Measurements from ENCODE around the gene LIMK2. TPM values are rescaled to one million over a fixed set of nuclear protein-coding genes. Genes with fewer than 3 reads are reported as not detected.

The LIMK2 gene
- polyA plus RNA-seq, 1 donor from 2014 or later, result 44.2 TPM

DNA sequence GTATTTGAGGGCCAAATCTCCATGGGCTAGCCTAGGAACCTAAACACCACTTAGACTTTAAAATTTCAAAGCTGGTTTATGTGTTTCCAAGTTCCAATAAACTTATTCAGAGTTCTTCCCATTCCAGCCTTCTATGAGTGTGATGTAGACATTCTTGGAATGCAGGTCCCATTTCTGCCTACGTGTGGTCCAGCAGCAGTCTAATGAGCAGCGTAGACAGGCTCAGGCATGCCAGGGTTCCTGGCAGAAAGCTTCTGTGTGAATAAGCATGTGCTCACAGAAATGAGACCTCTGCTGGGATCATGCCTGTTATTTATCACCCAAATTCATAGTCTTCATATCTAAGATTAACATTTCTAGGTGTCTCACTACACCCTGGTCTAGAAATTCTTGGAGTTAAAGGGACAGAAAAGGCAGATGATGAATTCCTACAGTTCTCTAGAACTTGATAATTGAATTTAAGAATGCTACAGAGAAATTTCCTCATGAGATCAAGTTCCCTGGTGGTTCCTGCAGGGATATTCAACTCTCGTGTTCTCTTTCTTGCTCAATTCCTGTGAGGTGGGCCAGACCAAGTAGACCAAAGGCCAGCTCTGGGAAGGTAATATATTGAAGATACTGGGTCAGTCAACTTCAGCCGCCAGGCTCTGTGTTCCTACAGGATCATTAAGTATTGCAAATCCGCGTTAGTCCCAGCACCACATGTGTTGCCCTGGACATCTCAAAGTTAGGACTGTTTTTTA, 34.5 kb upstream of the LIMK2 start:
- no peaks in the 10 kb centered on the region for H3K79me2 ChIP-seq (replicated peaks; ENCODE audit: insufficient read depth, low read length)

GRCh38 chr22:31178859-31179258, 33.2 kb upstream of the LIMK2 start:
- no peak overlapping the region for H2AFZ ChIP-seq (ENCODE audit: low read depth, low read length)
- no peak overlapping the region for H3K4me2 ChIP-seq (ENCODE audit: low read length)
- H3K9ac ChIP-seq (ENCODE audit: low read length), result no peak overlapping the region
- no peaks in the 10 kb centered on the region for H3F3A ChIP-seq (ENCODE audit: insufficient read depth, low read length, poor library complexity, severe bottlenecking)
- no peaks in the 10 kb centered on the region for H3K79me2 ChIP-seq (replicated peaks; ENCODE audit: insufficient read depth, low read length)
- no peak for TF ChIP-seq POLR2AphosphoS5 (IDR thresholded peaks at IDR 0.05)
- TF ChIP-seq EP300 (conservative IDR thresholded peaks at IDR 0.05; ENCODE audit: poor library complexity, severe bottlenecking), result no peak
- TF ChIP-seq TAF1 (IDR thresholded peaks at IDR 0.05; ENCODE audit: low read depth), result no peak
- no peak for TF ChIP-seq EZH2 (IDR thresholded peaks at IDR 0.05; ENCODE audit: borderline replicate concordance, insufficient read depth, low read length, poor library complexity, severe bottlenecking)
- TF ChIP-seq MXI1 (conservative IDR thresholded peaks at IDR 0.05; ENCODE audit: poor library complexity, severe bottlenecking), result no peak
- TF ChIP-seq, protein P1, sequence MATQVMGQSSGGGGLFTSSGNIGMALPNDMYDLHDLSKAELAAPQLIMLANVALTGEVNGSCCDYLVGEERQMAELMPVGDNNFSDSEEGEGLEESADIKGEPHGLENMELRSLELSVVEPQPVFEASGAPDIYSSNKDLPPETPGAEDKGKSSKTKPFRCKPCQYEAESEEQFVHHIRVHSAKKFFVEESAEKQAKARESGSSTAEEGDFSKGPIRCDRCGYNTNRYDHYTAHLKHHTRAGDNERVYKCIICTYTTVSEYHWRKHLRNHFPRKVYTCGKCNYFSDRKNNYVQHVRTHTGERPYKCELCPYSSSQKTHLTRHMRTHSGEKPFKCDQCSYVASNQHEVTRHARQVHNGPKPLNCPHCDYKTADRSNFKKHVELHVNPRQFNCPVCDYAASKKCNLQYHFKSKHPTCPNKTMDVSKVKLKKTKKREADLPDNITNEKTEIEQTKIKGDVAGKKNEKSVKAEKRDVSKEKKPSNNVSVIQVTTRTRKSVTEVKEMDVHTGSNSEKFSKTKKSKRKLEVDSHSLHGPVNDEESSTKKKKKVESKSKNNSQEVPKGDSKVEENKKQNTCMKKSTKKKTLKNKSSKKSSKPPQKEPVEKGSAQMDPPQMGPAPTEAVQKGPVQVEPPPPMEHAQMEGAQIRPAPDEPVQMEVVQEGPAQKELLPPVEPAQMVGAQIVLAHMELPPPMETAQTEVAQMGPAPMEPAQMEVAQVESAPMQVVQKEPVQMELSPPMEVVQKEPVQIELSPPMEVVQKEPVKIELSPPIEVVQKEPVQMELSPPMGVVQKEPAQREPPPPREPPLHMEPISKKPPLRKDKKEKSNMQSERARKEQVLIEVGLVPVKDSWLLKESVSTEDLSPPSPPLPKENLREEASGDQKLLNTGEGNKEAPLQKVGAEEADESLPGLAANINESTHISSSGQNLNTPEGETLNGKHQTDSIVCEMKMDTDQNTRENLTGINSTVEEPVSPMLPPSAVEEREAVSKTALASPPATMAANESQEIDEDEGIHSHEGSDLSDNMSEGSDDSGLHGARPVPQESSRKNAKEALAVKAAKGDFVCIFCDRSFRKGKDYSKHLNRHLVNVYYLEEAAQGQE (IDR thresholded peaks at IDR 0.05; ENCODE audit: borderline replicate concordance), result no peak
- TF ChIP-seq, protein P2, sequence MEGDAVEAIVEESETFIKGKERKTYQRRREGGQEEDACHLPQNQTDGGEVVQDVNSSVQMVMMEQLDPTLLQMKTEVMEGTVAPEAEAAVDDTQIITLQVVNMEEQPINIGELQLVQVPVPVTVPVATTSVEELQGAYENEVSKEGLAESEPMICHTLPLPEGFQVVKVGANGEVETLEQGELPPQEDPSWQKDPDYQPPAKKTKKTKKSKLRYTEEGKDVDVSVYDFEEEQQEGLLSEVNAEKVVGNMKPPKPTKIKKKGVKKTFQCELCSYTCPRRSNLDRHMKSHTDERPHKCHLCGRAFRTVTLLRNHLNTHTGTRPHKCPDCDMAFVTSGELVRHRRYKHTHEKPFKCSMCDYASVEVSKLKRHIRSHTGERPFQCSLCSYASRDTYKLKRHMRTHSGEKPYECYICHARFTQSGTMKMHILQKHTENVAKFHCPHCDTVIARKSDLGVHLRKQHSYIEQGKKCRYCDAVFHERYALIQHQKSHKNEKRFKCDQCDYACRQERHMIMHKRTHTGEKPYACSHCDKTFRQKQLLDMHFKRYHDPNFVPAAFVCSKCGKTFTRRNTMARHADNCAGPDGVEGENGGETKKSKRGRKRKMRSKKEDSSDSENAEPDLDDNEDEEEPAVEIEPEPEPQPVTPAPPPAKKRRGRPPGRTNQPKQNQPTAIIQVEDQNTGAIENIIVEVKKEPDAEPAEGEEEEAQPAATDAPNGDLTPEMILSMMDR (IDR thresholded peaks at IDR 0.05; ENCODE audit: poor library complexity, severe bottlenecking), result no peak
- H3K9me2 ChIP-seq (ENCODE audit: insufficient read depth, low read length), result no peaks in the 10 kb centered on the region
- H3K36me3 ChIP-seq (ENCODE audit: insufficient read depth, low read length), result no peaks in the 10 kb centered on the region
- no peak overlapping the region for H3K27ac ChIP-seq (ENCODE audit: low read length)
- no peaks in the 10 kb centered on the region for H3K9me3 ChIP-seq (ENCODE audit: low read length)
- H3K4me3 ChIP-seq (ENCODE audit: low read length), result no peak overlapping the region
- no peaks in the 10 kb centered on the region for H4K20me1 ChIP-seq (ENCODE audit: insufficient read depth)
- H3K27me3 ChIP-seq (ENCODE audit: insufficient read depth, low read depth, low read length), result no peaks in the 10 kb centered on the region

More for the DNA sequence above, 34.5 kb upstream of the LIMK2 start:
- Histone ChIP-seq H2AFZ (ENCODE audit: low read depth, low read length) (no peak overlapping the region), H3K4me3 (ENCODE audit: low read length) (no peak overlapping the region), H3K36me3 (ENCODE audit: insufficient read depth, low read length) (no peaks in the 10 kb centered on the region), H3K9me3 (ENCODE audit: low read length) (no peaks in the 10 kb centered on the region), H3K9ac (ENCODE audit: low read length) (no peak overlapping the region), H3K4me2 (ENCODE audit: low read length) (no peak overlapping the region), H3F3A (ENCODE audit: insufficient read depth, low read length, poor library complexity, severe bottlenecking) (no peaks in the 10 kb centered on the region), H3K9me2 (ENCODE audit: insufficient read depth, low read length) (no peaks in the 10 kb centered on the region), H4K20me1 (ENCODE audit: insufficient read depth) (no peaks in the 10 kb centered on the region), H3K27ac (ENCODE audit: low read length) (no peak overlapping the region), H3K27me3 (ENCODE audit: insufficient read depth, low read depth, low read length) (no peaks in the 10 kb centered on the region)
- TF ChIP-seq EZH2 (IDR thresholded peaks at IDR 0.05; ENCODE audit: borderline replicate concordance, insufficient read depth, low read length, poor library complexity, severe bottlenecking) (no peak), MXI1 (conservative IDR thresholded peaks at IDR 0.05; ENCODE audit: poor library complexity, severe bottlenecking) (no peak), EP300 (conservative IDR thresholded peaks at IDR 0.05; ENCODE audit: poor library complexity, severe bottlenecking) (no peak), POLR2AphosphoS5 (IDR thresholded peaks at IDR 0.05) (no peak), SMC3 (conservative IDR thresholded peaks at IDR 0.05; ENCODE audit: poor library complexity) (no peak), RAD21 (conservative IDR thresholded peaks at IDR 0.05) (no peak), TAF1 (IDR thresholded peaks at IDR 0.05; ENCODE audit: low read depth) (no peak)
- TF ChIP-seq, protein P1 (IDR thresholded peaks at IDR 0.05; ENCODE audit: borderline replicate concordance), result no peak
- TF ChIP-seq, protein P2 (IDR thresholded peaks at IDR 0.05; ENCODE audit: poor library complexity, severe bottlenecking), result no peak

Data from neural cell (in vitro differentiated cells).